HepG2 (cell line): ENCODE measurements around the gene ARVCF. TPM values are rescaled to one million over a fixed set of nuclear protein-coding genes. Genes with fewer than 3 reads are reported as not detected.

Experiments
- ATAC-seq: fragments of 200-7000 bp; cut with Tn5 transposase; 3 replicates; pipeline ENCODE4 v1.9.1; 2020; ENCODE audit warnings: mild to moderate bottlenecking, moderate library complexity
- BruUV-seq: library from RNA; stranded (reverse); fragments of 400-500 nt; replicated peaks from 2 replicates; lab custom pipeline; 2021; lab: Mats Ljungman, UMichigan
- CTCF ChIA-PET: fragments of 300-600 bp; formaldehyde crosslinking; extraction: SDS; loops from one replicate; lab custom pipeline; 2021; ENCODE audit warnings: low total read pairs, inconsistent platforms, low intra/inter-chr PET ratio; lab: Yijun Ruan, JAX
- POLR2A ChIA-PET: fragments of 350-600 bp; sonication (Branson Sonifier 250); formaldehyde crosslinking; loops from one replicate; lab custom pipeline; 2020; ENCODE audit warnings: antibody characterized with exemption, inconsistent platforms; lab: Yijun Ruan, JAX
- DNase-seq: peaks from one replicate; pipeline ENCODE4 v3.0.0-alpha.2; 2015; ENCODE audit warnings: low spot score
- FAIRE-seq: peaks from 3 replicates; lab custom pipeline; 2011; peaks lifted over from hg19 to GRCh38; lab: Jason Lieb, UNC
- H2AFZ ChIP-seq: one replicate; pipeline ENCODE4 v1.6.1; 2011; ENCODE audit warnings: low read length, inconsistent platforms
- H3K27ac ChIP-seq: fragments of 300-600 bp; 3 replicates; pipeline ENCODE4 v1.8.0; 2011; ENCODE audit warnings: mixed run types, mild to moderate bottlenecking, mixed read lengths, low read length, inconsistent platforms; ENCODE audit not compliant: insufficient read depth; ENCODE audit errors: extremely low read length
- H3K27me3 ChIP-seq, 2 experiments: fragments of 200-600 bp in 1 of 2; 2 replicates in 1 of 2; 3 replicates in 1 of 2; pipeline versions ENCODE4 v1.6.0 to v1.8.0; 2011; ENCODE audit warnings: low read length in 2 of 2, mild to moderate bottlenecking in 2 of 2, moderate library complexity in 2 of 2, inconsistent platforms in 1 of 2; ENCODE audit not compliant: insufficient read depth in 2 of 2, control insufficient read depth in 1 of 2
- H3K36me3 ChIP-seq, 2 experiments: fragments of 200-600 bp in 1 of 2; replicated peaks in 1 of 2; 2 replicates in 1 of 2; 3 replicates in 1 of 2; pipeline versions ENCODE4 v1.5.1 to v1.8.0; 2011; ENCODE audit warnings: low read length in 2 of 2, inconsistent platforms in 1 of 2; ENCODE audit not compliant: insufficient read depth in 2 of 2, control insufficient read depth in 1 of 2
- H3K4me1 ChIP-seq: 2 replicates; pipeline ENCODE4 v1.5.1; 2012; ENCODE audit warnings: low read length, inconsistent platforms; ENCODE audit not compliant: insufficient read depth
- H3K4me2 ChIP-seq: 2 replicates; pipeline ENCODE4 v1.6.0; 2011; ENCODE audit warnings: low read depth, low read length, inconsistent platforms
- H3K4me3 ChIP-seq, 3 experiments: fragments of 200-600 bp in 1 of 3; sonication (generic), shearing (Covaris generic) in 1 of 3; replicated peaks in 1 of 3; 2 replicates each; pipeline ENCODE4 v1.5.1; 2011 to 2016; ENCODE audit warnings: low read length in 3 of 3, inconsistent platforms in 2 of 3, low read depth in 2 of 3, mild to moderate bottlenecking in 2 of 3, control low read depth in 1 of 3, mixed read lengths in 1 of 3; ENCODE audit not compliant: insufficient read depth in 1 of 3
- H3K79me2 ChIP-seq: one replicate; pipeline ENCODE4 v1.6.1; 2011; ENCODE audit warnings: low read length, inconsistent platforms; ENCODE audit not compliant: insufficient read depth
- H3K9ac ChIP-seq: 2 replicates; pipeline ENCODE4 v1.6.0; 2011; ENCODE audit warnings: mild to moderate bottlenecking, low read depth, low read length, inconsistent platforms; ENCODE audit not compliant: insufficient read depth
- H3K9me3 ChIP-seq: 2 replicates; pipeline ENCODE4 v1.5.1; 2012; ENCODE audit warnings: mild to moderate bottlenecking, low read length
- H4K20me1 ChIP-seq: 2 replicates; pipeline ENCODE4 v1.6.0; 2011; ENCODE audit warnings: inconsistent platforms, mild to moderate bottlenecking, low read length, moderate library complexity; ENCODE audit not compliant: insufficient read depth
- ASH2L ChIP-seq: fragments of 300-600, 200-600 bp; sonication (generic); IDR thresholded peaks from 2 replicates; pipeline ENCODE4 v1.7.0; 2017; ENCODE audit warnings: low read depth, mild to moderate bottlenecking, moderate library complexity, mixed read lengths, low read length; ENCODE audit not compliant: insufficient read length
- CCAR2 ChIP-seq: fragments of 200-400 bp; formaldehyde crosslinking; optimal IDR thresholded peaks from 2 replicates; pipeline ENCODE3; 2018; ENCODE audit warnings: low read depth, mild to moderate bottlenecking, low read length, moderate library complexity
- HNRNPUL1 ChIP-seq: fragments of 200-400 bp; formaldehyde crosslinking; IDR thresholded peaks from 2 replicates; pipeline ENCODE4 v1.6.1; 2017; ENCODE audit warnings: low read depth, mild to moderate bottlenecking, low read length, moderate library complexity
- KDM3A ChIP-seq: IDR thresholded peaks from 2 replicates; pipeline ENCODE4 v1.6.1; 2018; ENCODE audit warnings: low read depth, missing compliant biosample characterization
- RFX1 ChIP-seq: fragments of 450-650 bp; IDR thresholded peaks from 2 replicates; pipeline ENCODE4 v1.6.1; 2017
- ZBTB44 ChIP-seq: sonication (generic); formaldehyde crosslinking; IDR thresholded peaks from 2 replicates; pipeline ENCODE4 v1.4.0; 2020; ENCODE audit warnings: missing genetic modification reagents
- ZNF234 ChIP-seq: sonication (generic); formaldehyde crosslinking; conservative IDR thresholded peaks from 2 replicates; pipeline ENCODE4 v1.5.1; 2020; ENCODE audit warnings: mild to moderate bottlenecking, missing genetic modification reagents
- ZNF274 ChIP-seq: sonication (generic); formaldehyde crosslinking; IDR thresholded peaks from 2 replicates; pipeline ENCODE4 v1.5.1; 2020; ENCODE audit warnings: mild to moderate bottlenecking, missing genetic modification reagents
- ZNF660 ChIP-seq: sonication (generic); formaldehyde crosslinking; IDR thresholded peaks from 2 replicates; pipeline ENCODE4 v1.5.1; 2020; ENCODE audit warnings: mild to moderate bottlenecking, low read depth, missing genetic modification reagents, borderline replicate concordance
- ZSCAN20 ChIP-seq: sonication (generic); formaldehyde crosslinking; IDR thresholded peaks from 2 replicates; pipeline ENCODE4 v1.4.0; 2020; ENCODE audit warnings: missing genetic modification reagents, mild to moderate bottlenecking, borderline replicate concordance
- ZSCAN9 ChIP-seq: IDR thresholded peaks from 2 replicates; pipeline ENCODE4 v1.6.1; 2016; ENCODE audit warnings: borderline replicate concordance
- WGBS: methylation state at CpG from one replicate; pipeline ENCODE4 v1.1.6; 2017; ENCODE audit warnings: low lambda C conversion rate; 5-methylcytosine and 5-hydroxymethylcytosine counted together
- in situ Hi-C: cut with HindIII; loops from 2 replicates; pipeline ENCODE4 v1.10.0; 2017; ENCODE audit warnings: low pct_unique_long_range_greater_than_20kb; ENCODE audit not compliant: extremely low pct_ligation_motif_present
- intact Hi-C: fragments of 100-400 bp; cut with micrococcal nuclease; formaldehyde crosslinking; loops from one replicate; pipeline ENCODE4 v1.10.0; 2022; ENCODE audit not compliant: unreplicated experiment
- polyA plus RNA-seq, 8 experiments: library from polyadenylated mRNA; depleted of rRNA in 3 of 8; stranded (reverse) in 7 of 8; unstranded in 1 of 8; fragments of >200 nt; fragmentation: Illumina TruSeq in 4 of 8; extraction: Trizol in 4 of 8; gene quantifications; 2 replicates each; pipeline versions ENCODE4 v1.2.1 to v1.2.3, GENCODE V29; 2011 to 2016; ENCODE audit warnings: low read depth in 4 of 8, missing spikeins in 1 of 8, mixed read lengths in 1 of 8; ENCODE audit not compliant: insufficient read depth in 1 of 8
- total RNA-seq, 5 experiments: library from RNA; depleted of rRNA; stranded (reverse); fragments of >200 nt; fragmentation: Illumina TruSeq; extraction: Trizol; gene quantifications; 2 replicates each; pipeline ENCODE4 v1.2.3, GENCODE V29; 2016; ENCODE audit warnings: low read depth in 1 of 5
- TF ChIP-seq, protein P1 (sequence below): sonication (generic); formaldehyde crosslinking; IDR thresholded peaks from 2 replicates; pipeline ENCODE4 v1.4.0; 2020; ENCODE audit warnings: mild to moderate bottlenecking, missing genetic modification reagents
- TF ChIP-seq, protein P2 (sequence below), 2 experiments: sonication (generic) in 1 of 2; formaldehyde crosslinking in 1 of 2; IDR thresholded peaks; 2 replicates each; pipeline versions ENCODE4 v1.4.0 to v1.6.1; 2018 to 2020; ENCODE audit warnings: missing genetic modification reagents in 2 of 2, borderline replicate concordance in 1 of 2, low read depth in 1 of 2, mild to moderate bottlenecking in 1 of 2, missing biosample characterization in 1 of 2

Gene ARVCF
- total and polyA plus RNA-seq, 2 of the 13 experiments (the other 11 are each of a cell fraction or from before 2014, with no cell fraction given): 16.4 to 17.7 TPM

DNA sequence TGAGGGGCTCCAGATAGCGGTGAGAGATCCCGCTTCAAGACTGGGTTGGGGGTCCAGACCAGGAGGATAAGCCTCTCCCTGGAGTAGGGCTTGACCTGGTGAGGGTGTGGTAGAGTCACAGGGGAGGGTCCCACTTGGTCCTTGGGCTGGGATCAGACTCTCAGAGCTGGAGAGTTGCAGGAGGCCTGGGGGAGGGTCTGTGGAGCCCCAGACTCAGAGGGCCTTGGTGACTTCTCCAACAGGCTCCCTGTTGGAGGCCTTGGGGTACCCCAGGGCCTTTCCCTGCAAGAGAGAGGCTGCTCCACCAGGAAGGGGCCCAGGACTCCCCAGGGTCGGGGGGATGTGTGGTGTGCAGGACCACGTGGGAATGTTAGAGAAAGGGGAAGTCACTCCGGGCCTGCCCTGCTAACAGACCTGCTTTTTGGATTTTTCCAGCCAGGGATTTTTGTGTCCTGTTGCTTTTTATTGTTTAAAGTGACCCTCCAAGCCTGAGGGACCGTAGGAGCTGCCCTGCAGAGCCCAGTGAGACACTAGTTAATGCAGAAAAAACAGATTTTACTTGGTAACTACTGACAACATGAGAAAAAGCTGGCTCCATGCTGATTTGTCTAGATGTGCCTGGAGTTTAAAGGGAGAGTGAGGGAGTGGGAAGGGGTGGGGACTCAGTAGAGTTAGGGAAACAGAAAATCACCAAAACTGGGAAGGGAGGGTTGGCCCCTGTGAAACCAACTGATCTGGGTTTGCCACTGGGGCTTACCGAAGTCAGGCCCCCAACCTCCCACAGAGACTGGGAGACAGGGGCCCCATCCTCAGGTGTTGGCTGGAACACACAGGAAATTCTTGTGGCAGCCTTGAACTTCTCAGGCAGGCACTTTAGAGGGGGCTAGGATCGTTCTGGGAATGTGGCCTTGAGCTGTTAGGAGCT, 74.2 kb downstream of the ARVCF start (continued):
- TF ChIP-seq, protein P1, sequence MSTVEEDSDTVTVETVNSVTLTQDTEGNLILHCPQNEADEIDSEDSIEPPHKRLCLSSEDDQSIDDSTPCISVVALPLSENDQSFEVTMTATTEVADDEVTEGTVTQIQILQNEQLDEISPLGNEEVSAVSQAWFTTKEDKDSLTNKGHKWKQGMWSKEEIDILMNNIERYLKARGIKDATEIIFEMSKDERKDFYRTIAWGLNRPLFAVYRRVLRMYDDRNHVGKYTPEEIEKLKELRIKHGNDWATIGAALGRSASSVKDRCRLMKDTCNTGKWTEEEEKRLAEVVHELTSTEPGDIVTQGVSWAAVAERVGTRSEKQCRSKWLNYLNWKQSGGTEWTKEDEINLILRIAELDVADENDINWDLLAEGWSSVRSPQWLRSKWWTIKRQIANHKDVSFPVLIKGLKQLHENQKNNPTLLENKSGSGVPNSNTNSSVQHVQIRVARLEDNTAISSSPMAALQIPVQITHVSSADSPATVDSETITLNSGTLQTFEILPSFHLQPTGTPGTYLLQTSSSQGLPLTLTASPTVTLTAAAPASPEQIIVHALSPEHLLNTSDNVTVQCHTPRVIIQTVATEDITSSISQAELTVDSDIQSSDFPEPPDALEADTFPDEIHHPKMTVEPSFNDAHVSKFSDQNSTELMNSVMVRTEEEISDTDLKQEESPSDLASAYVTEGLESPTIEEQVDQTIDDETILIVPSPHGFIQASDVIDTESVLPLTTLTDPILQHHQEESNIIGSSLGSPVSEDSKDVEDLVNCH (CRISPR knock-in tag): no peak
- TF ChIP-seq ZNF660: no peak
- TF ChIP-seq, all 625 proteins: peak for 90

DNA sequence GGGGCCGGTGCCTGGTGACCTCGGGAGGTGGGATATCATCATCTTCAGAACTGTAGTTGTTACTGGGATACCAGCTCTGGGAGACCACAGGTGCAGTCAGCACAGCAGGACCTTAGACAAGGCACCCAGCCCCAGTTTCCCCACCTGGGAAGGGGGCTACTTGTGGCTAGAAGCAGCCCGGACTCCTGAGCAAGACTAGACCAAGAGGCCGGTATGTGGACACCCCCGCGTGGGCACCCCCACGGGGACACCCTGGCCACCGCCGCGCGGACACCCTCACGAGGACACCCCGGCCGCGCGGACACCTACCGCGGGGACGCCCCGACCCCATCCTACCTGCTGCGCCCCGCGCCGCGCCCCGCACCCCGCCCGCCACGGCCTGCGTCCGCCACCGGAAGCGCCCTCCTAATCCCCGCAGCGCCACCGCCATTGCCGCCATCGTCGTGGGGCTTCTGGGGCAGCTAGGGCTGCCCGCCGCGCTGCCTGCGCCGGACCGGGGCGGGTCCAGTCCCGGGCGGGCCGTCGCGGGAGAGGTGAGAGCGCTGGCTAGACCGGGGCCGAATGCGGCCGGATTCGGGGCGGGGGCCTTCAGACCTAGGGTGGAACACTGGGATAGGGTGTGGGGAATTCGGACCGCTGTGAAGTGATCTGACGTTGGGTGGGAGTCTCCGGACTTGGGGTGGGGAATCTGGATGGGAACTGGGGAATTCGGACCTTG, 75.1 kb downstream of the ARVCF start, which contains the start of the genes COMT and TXNRD2:
Gene COMT (plus strand): TSS at position 408 of the 718 bp plus-strand sequence. CDS start 20,755 bp downstream, outside the sequence.
Gene TXNRD2 (minus strand): TSS at position 454 of the 718 bp plus-strand sequence. CDS start 15 bp downstream, at position 439.
- H3K4me3 ChIP-seq: peak within 1 kb of the TSS; percentile 68 to 92 (median 89)
- no TSS peak for BruUV-seq
- H3K4me1 ChIP-seq: peaks cover 79% of the 10 kb centered on the region
- no peaks in the 10 kb centered on the region; a peak in 1 of 5 replicates for H3K36me3 ChIP-seq
- ChIA-PET POLR2A (interaction anchor here (0.7 to 3.5 kb wide), 9 partner anchors 9 to 211 kb away, joined by 3 to 56 read pairs (median 8); partner anchors contain the start of genes GNB1L and RTL10), CTCF (no interaction called here)
- H3K9ac ChIP-seq: peak within 1 kb of the TSS; percentile 96
- H4K20me1 ChIP-seq: no peaks in the 10 kb centered on the region
- H3K9me3 ChIP-seq: no peaks in the 10 kb centered on the region
- peak within 1 kb of the TSS; percentile 99 for H3K4me2 ChIP-seq
- FAIRE-seq: no peak
- in situ Hi-C loops: no loop called here
- intact Hi-C loops: no loop called here
- H2AFZ ChIP-seq: no peak within 1 kb of the TSS
- peaks cover 50% of the 10 kb centered on the region for H3K79me2 ChIP-seq
- WGBS: under 1% methylated on average over 28 of the region's 63 CpGs
- DNase-seq: no peak
- peak within 1 kb of the TSS; percentile 93 for H3K27ac ChIP-seq
- no peaks in the 10 kb centered on the region; a peak in 1 of 5 replicates for H3K27me3 ChIP-seq
- ATAC-seq: peak; percentile 87
- TF ChIP-seq ZBTB44 (0 out of 2 replicates have a peak, but pooled peaks have one; percentile 61), RFX1 (no peak), ZNF274 (CRISPR knock-in tag) (peak; percentile 33; the same call in 1 of the 2 replicates), CCAR2 (no peak), ZSCAN20 (CRISPR knock-in tag) (no peak), HNRNPUL1 (no peak), ZNF234 (CRISPR knock-in tag) (no peak), ASH2L (peak; percentile 62), KDM3A (CRISPR knock-in tag) (peak; percentile 46; the same call in 1 of the 2 replicates), ZSCAN9 (CRISPR knock-in tag) (0 out of 2 replicates have a peak, but pooled peaks have one; percentile 15)
- TF ChIP-seq, protein P2, sequence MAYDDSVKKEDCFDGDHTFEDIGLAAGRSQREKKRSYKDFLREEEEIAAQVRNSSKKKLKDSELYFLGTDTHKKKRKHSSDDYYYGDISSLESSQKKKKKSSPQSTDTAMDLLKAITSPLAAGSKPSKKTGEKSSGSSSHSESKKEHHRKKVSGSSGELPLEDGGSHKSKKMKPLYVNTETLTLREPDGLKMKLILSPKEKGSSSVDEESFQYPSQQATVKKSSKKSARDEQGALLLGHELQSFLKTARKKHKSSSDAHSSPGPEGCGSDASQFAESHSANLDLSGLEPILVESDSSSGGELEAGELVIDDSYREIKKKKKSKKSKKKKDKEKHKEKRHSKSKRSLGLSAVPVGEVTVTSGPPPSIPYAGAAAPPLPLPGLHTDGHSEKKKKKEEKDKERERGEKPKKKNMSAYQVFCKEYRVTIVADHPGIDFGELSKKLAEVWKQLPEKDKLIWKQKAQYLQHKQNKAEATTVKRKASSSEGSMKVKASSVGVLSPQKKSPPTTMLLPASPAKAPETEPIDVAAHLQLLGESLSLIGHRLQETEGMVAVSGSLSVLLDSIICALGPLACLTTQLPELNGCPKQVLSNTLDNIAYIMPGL (CRISPR knock-in tag; IDR thresholded peaks at IDR 0.05; ENCODE audit: borderline replicate concordance in 1 of 2, low read depth in 1 of 2): peak; percentile 75 to 79; a peak in 3 of 4 replicates
